IMR-90 (cell line): ENCODE results near the gene ELP6. TPM values are rescaled to one million over a fixed set of nuclear protein-coding genes. Genes with fewer than 3 reads are reported as not detected.

Source experiments
- ATAC-seq: fragments of 200-7000 bp; cut with Tn5 transposase; 2 replicates; pipeline ENCODE4 v1.9.1; 2020; ENCODE audit warnings: low read depth, mild to moderate bottlenecking, moderate library complexity
- BruUV-seq: library from RNA; stranded (reverse); fragments of 400-500 nt; replicated peaks from 2 replicates; lab custom pipeline; 2021; lab: Mats Ljungman, UMichigan
- CTCF ChIA-PET: fragments of 300-600 bp; formaldehyde crosslinking; extraction: SDS; loops from one replicate; lab custom pipeline; 2021; ENCODE audit warnings: antibody characterized with exemption; lab: Yijun Ruan, JAX
- POLR2A ChIA-PET: fragments of 300-600 bp; sonication (Branson Sonifier 250); formaldehyde crosslinking; loops from one replicate; lab custom pipeline; 2022; ENCODE audit warnings: antibody characterized with exemption; ENCODE audit not compliant: unreplicated experiment; lab: Charles Lee
- DNase-seq: peaks from one replicate; pipeline ENCODE4 v3.0.0; 2013
- H2AFZ ChIP-seq: replicated peaks from 2 replicates; pipeline ENCODE3; 2013; ENCODE audit warnings: low read length, mild to moderate bottlenecking; ENCODE audit not compliant: poor library complexity
- H2AK5ac ChIP-seq: 2 replicates; pipeline ENCODE4 v1.6.1; 2013; ENCODE audit warnings: low read depth, low read length, inconsistent platforms
- H2AK9ac ChIP-seq: replicated peaks from 2 replicates; pipeline ENCODE3; 2013; ENCODE audit warnings: mild to moderate bottlenecking, low read depth, low read length, moderate library complexity; ENCODE audit not compliant: poor library complexity
- H2BK120ac ChIP-seq: 2 replicates; pipeline ENCODE4 v1.6.1; 2013; ENCODE audit warnings: low read depth, low read length, inconsistent platforms
- H2BK15ac ChIP-seq: 3 replicates; pipeline ENCODE4 v1.6.1; 2013; ENCODE audit warnings: low read depth, low read length, inconsistent platforms
- H2BK20ac ChIP-seq: 2 replicates; pipeline ENCODE4 v1.6.1; 2013; ENCODE audit warnings: low read depth, mild to moderate bottlenecking, inconsistent platforms, low read length, moderate library complexity
- H2BK5ac ChIP-seq: 2 replicates; pipeline ENCODE4 v1.6.1; 2013; ENCODE audit warnings: mild to moderate bottlenecking, low read depth, low read length, inconsistent platforms; ENCODE audit not compliant: poor library complexity, severe bottlenecking
- H3K14ac ChIP-seq: replicated peaks from 2 replicates; pipeline ENCODE4 v1.6.1; 2013; ENCODE audit warnings: low read depth, low read length, inconsistent platforms
- H3K18ac ChIP-seq: 2 replicates; pipeline ENCODE4 v1.6.1; 2013; ENCODE audit warnings: low read depth, low read length, control low read depth
- H3K23ac ChIP-seq: 2 replicates; pipeline ENCODE4 v1.6.1; 2013; ENCODE audit warnings: low read depth, low read length, inconsistent platforms
- H3K27ac ChIP-seq: 2 replicates; pipeline ENCODE4 v1.5.1; 2013; ENCODE audit warnings: mild to moderate bottlenecking, control low read depth, low read length; ENCODE audit not compliant: insufficient read depth
- H3K27me3 ChIP-seq: 2 replicates; pipeline ENCODE4 v1.6.1; 2013; ENCODE audit warnings: low read length; ENCODE audit not compliant: control insufficient read depth, insufficient read depth
- H3K36me3 ChIP-seq: 2 replicates; pipeline ENCODE4 v1.6.1; 2013; ENCODE audit warnings: low read length, mixed read lengths; ENCODE audit not compliant: control insufficient read depth, insufficient read depth
- H3K4ac ChIP-seq: 2 replicates; pipeline ENCODE4 v1.6.1; 2013; ENCODE audit warnings: low read depth, low read length, inconsistent platforms
- H3K4me1 ChIP-seq: 2 replicates; pipeline ENCODE4 v1.6.1; 2013; ENCODE audit warnings: low read length, mixed read lengths; ENCODE audit not compliant: control insufficient read depth, insufficient read depth
- H3K4me2 ChIP-seq: 2 replicates; pipeline ENCODE4 v1.6.1; 2013; ENCODE audit warnings: low read depth, mild to moderate bottlenecking, control low read depth, low read length, moderate library complexity
- H3K4me3 ChIP-seq: 2 replicates; pipeline ENCODE4 v1.5.1; 2013; ENCODE audit warnings: low read depth, mild to moderate bottlenecking, control low read depth, low read length, moderate library complexity; ENCODE audit not compliant: insufficient read depth
- H3K56ac ChIP-seq: 2 replicates; pipeline ENCODE4 v1.6.1; 2013; ENCODE audit warnings: low read length, inconsistent platforms; ENCODE audit not compliant: insufficient read depth; ENCODE audit errors: extremely low read depth
- H3K79me1 ChIP-seq, 2 experiments: 2 replicates each; pipeline ENCODE4 v1.6.1; 2013; ENCODE audit warnings: low read length in 2 of 2, inconsistent platforms in 1 of 2, low read depth in 1 of 2
- H3K9ac ChIP-seq: 2 replicates; pipeline ENCODE4 v1.6.1; 2013; ENCODE audit warnings: low read depth, low read length, control low read depth
- H3K9me1 ChIP-seq: 2 replicates; pipeline ENCODE4 v1.6.1; 2013; ENCODE audit warnings: low read length, inconsistent platforms; ENCODE audit not compliant: insufficient read depth
- H3K9me3 ChIP-seq: 2 replicates; pipeline ENCODE4 v1.6.1; 2013; ENCODE audit warnings: low read length; ENCODE audit not compliant: control insufficient read depth, insufficient read depth
- H4K20me1 ChIP-seq: 2 replicates; pipeline ENCODE4 v1.6.1; 2013; ENCODE audit warnings: low read length, inconsistent platforms; ENCODE audit not compliant: insufficient read depth
- H4K5ac ChIP-seq: 2 replicates; pipeline ENCODE4 v1.6.1; 2013; ENCODE audit warnings: mild to moderate bottlenecking, low read depth, low read length, control low read depth
- H4K8ac ChIP-seq, 2 experiments: 2 replicates each; pipeline ENCODE4 v1.6.1; 2013; ENCODE audit warnings: low read depth in 2 of 2, low read length in 2 of 2, control low read depth in 1 of 2, inconsistent platforms in 1 of 2
- H4K91ac ChIP-seq: 2 replicates; pipeline ENCODE4 v1.6.1; 2013; ENCODE audit warnings: low read depth, low read length, inconsistent platforms; ENCODE audit not compliant: insufficient read depth
- BHLHE40 ChIP-seq: fragments of 150-350 bp; IDR thresholded peaks from 2 replicates; pipeline ENCODE4 v1.6.1; 2016; ENCODE audit warnings: mild to moderate bottlenecking, low read depth, low read length
- CEBPB ChIP-seq: IDR thresholded peaks from 2 replicates; pipeline ENCODE4 v1.6.1; 2012; ENCODE audit warnings: low read depth, low read length, improper control_type of control experiment
- CHD1 ChIP-seq: IDR thresholded peaks from 2 replicates; pipeline ENCODE4 v1.6.1; 2012; ENCODE audit warnings: low read depth, low read length, improper control_type of control experiment
- FOS ChIP-seq: fragments of 150-350 bp; IDR thresholded peaks from 2 replicates; pipeline ENCODE4 v1.6.1; 2016; ENCODE audit warnings: low read depth, low read length
- MAFK ChIP-seq: IDR thresholded peaks from 2 replicates; pipeline ENCODE4 v1.6.1; 2012; ENCODE audit warnings: low read depth, low read length, improper control_type of control experiment
- MAZ ChIP-seq: IDR thresholded peaks from 2 replicates; pipeline ENCODE4 v1.6.1; 2012; ENCODE audit warnings: low read depth, mild to moderate bottlenecking, low read length, improper control_type of control experiment, moderate library complexity, borderline replicate concordance
- MXI1 ChIP-seq: IDR thresholded peaks from 2 replicates; pipeline ENCODE4 v1.6.1; 2012; ENCODE audit warnings: low read depth, mild to moderate bottlenecking, low read length, moderate library complexity, borderline replicate concordance
- NFE2L2 ChIP-seq: fragments of 150-350 bp; IDR thresholded peaks from 2 replicates; pipeline ENCODE4 v1.6.1; 2016; ENCODE audit warnings: low read depth, mild to moderate bottlenecking, low read length
- POLR2A ChIP-seq: IDR thresholded peaks from 2 replicates; pipeline ENCODE4 v1.6.1; 2012; ENCODE audit warnings: mild to moderate bottlenecking, low read depth, low read length
- RAD21 ChIP-seq: IDR thresholded peaks from 2 replicates; pipeline ENCODE4 v1.6.1; 2012; ENCODE audit warnings: low read length, improper control_type of control experiment
- RCOR1 ChIP-seq: IDR thresholded peaks from 2 replicates; pipeline ENCODE4 v1.6.1; 2012; ENCODE audit warnings: mild to moderate bottlenecking, low read length, improper control_type of control experiment; ENCODE audit not compliant: insufficient replicate concordance
- RFX5 ChIP-seq: IDR thresholded peaks from 2 replicates; pipeline ENCODE4 v1.8.0; 2012; ENCODE audit warnings: low read depth, mild to moderate bottlenecking, low read length, moderate library complexity
- SMC3 ChIP-seq: fragments of 150-350 bp; IDR thresholded peaks from 2 replicates; pipeline ENCODE4 v1.6.1; 2016; ENCODE audit warnings: low read depth, mild to moderate bottlenecking, antibody characterized with exemption, low read length, moderate library complexity
- USF2 ChIP-seq: fragments of 150-350 bp; IDR thresholded peaks from 2 replicates; pipeline ENCODE4 v1.6.1; 2017; ENCODE audit warnings: mild to moderate bottlenecking, antibody characterized with exemption, low read length, low read depth
- WGBS, 2 experiments: methylation state at CpG; one replicate each; pipeline versions ENCODE4 v1.1.5 to v1.1.7; 2013; ENCODE audit warnings: missing lambda C conversion rate in 2 of 2; ENCODE audit not compliant: insufficient read length in 1 of 2; ENCODE audit errors: extremely low coverage in 2 of 2; 5-methylcytosine and 5-hydroxymethylcytosine counted together
- dilution Hi-C: fragments of 300-500 bp; cut with HindIII; formaldehyde crosslinking; loops from one replicate; pipeline ENCODE4 v1.14.3; 2018; ENCODE audit warnings: low sequenced_read_pairs; ENCODE audit not compliant: unreplicated experiment
- in situ Hi-C: fragments of 300-500 bp; cut with MboI; formaldehyde crosslinking; loops from 3 replicates; pipeline ENCODE4 v1.14.3; 2019; ENCODE audit warnings: low sequenced_read_pairs, inconsistent platforms, mixed read lengths
- intact Hi-C: fragments of 100-400 bp; cut with micrococcal nuclease; formaldehyde crosslinking; loops from 2 replicates; pipeline ENCODE4 v1.10.0; 2022
- polyA plus RNA-seq, 3 experiments: library from polyadenylated mRNA; depleted of rRNA; stranded (reverse); fragments of >200 nt; gene quantifications; 2 replicates each; pipeline ENCODE4 v1.2.3, GENCODE V29; 2012; ENCODE audit warnings: low replicate concordance in 1 of 3
- total RNA-seq: library from RNA; depleted of rRNA; stranded (reverse); fragments of >200 nt; gene quantifications from 2 replicates; pipeline ENCODE4 v1.2.3, GENCODE V29; 2012
- TF ChIP-seq, protein P1 (sequence below): conservative IDR thresholded peaks from 2 replicates; pipeline ENCODE4 v1.5.1; 2012; ENCODE audit warnings: mild to moderate bottlenecking, low read depth, low read length, improper control_type of control experiment
- TF ChIP-seq, protein P2 (sequence below): fragments of 150-350 bp; IDR thresholded peaks from 2 replicates; pipeline ENCODE4 v1.6.1; 2016; ENCODE audit warnings: low read depth, mild to moderate bottlenecking, low read length, moderate library complexity, borderline replicate concordance

Gene ELP6
- total and polyA plus RNA-seq, 2 of the 4 experiments (the other 2 are of a cell fraction): 31.4 to 44.9 TPM

DNA sequence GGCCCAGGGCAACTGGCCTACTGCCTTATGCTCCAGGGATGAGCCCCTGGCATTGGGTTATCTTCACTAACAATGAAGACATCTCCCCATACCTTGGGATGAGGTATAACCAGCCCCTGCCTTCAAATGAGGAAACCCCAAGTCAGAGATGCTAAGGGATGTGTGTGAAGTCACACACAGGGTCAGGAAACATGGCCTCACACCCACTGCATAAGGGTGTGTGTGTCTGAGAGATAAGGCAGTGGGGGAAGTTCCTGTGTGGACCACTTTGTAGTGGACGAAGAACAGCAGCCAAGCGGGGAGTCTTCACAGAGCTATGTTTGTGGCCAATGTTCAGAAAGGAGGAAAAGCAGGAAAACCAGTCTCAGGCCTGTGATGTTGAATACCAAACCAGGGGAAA, 10.5 kb downstream of the ELP6 start:
- no peak overlapping the region for H3K18ac ChIP-seq
- H3K9ac ChIP-seq: no peak overlapping the region
- no TSS peak for BruUV-seq
- intact Hi-C loops: no loop called here
- H4K8ac ChIP-seq: no peak overlapping the region
- H3K9me1 ChIP-seq: no peaks in the 10 kb centered on the region; the same call in 1 of the 2 replicates
- peaks cover 7 to 18% of the 10 kb centered on the region in 2 experiments for H3K79me1 ChIP-seq
- POLR2A ChIA-PET: no interaction called here
- no peaks in the 10 kb centered on the region for H3K27me3 ChIP-seq
- dilution Hi-C loops: no loop called here
- H3K4me1 ChIP-seq: no peaks in the 10 kb centered on the region
- no peak for TF ChIP-seq MAFK
- no peak for TF ChIP-seq MXI1
- no peak for TF ChIP-seq RCOR1
- no peak for TF ChIP-seq MAZ
- no peak for TF ChIP-seq CHD1
- TF ChIP-seq NFE2L2: no peak
- no peak for TF ChIP-seq POLR2A
- TF ChIP-seq SMC3: no peak
- TF ChIP-seq USF2: no peak
- no peak for TF ChIP-seq CEBPB
- no peak for TF ChIP-seq BHLHE40
- no peak for TF ChIP-seq RAD21
- TF ChIP-seq, protein P1, sequence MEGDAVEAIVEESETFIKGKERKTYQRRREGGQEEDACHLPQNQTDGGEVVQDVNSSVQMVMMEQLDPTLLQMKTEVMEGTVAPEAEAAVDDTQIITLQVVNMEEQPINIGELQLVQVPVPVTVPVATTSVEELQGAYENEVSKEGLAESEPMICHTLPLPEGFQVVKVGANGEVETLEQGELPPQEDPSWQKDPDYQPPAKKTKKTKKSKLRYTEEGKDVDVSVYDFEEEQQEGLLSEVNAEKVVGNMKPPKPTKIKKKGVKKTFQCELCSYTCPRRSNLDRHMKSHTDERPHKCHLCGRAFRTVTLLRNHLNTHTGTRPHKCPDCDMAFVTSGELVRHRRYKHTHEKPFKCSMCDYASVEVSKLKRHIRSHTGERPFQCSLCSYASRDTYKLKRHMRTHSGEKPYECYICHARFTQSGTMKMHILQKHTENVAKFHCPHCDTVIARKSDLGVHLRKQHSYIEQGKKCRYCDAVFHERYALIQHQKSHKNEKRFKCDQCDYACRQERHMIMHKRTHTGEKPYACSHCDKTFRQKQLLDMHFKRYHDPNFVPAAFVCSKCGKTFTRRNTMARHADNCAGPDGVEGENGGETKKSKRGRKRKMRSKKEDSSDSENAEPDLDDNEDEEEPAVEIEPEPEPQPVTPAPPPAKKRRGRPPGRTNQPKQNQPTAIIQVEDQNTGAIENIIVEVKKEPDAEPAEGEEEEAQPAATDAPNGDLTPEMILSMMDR: no peak
- TF ChIP-seq FOS: no peak
- no peak for TF ChIP-seq RFX5
- TF ChIP-seq, protein P2, sequence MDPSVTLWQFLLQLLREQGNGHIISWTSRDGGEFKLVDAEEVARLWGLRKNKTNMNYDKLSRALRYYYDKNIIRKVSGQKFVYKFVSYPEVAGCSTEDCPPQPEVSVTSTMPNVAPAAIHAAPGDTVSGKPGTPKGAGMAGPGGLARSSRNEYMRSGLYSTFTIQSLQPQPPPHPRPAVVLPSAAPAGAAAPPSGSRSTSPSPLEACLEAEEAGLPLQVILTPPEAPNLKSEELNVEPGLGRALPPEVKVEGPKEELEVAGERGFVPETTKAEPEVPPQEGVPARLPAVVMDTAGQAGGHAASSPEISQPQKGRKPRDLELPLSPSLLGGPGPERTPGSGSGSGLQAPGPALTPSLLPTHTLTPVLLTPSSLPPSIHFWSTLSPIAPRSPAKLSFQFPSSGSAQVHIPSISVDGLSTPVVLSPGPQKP: no peak
- in situ Hi-C loops: no loop called here
- no peak overlapping the region for H3K56ac ChIP-seq
- H4K5ac ChIP-seq: no peak overlapping the region
- H3K23ac ChIP-seq: no peak overlapping the region
- no peak overlapping the region for H3K14ac ChIP-seq
- H2AK5ac ChIP-seq: no peak overlapping the region
- WGBS, 2 experiments: no CpG with 5 or more reads among the region's 2 CpGs
- no peak overlapping the region for H3K4me2 ChIP-seq
- no peak overlapping the region for H2BK120ac ChIP-seq
- H2BK15ac ChIP-seq: no peak overlapping the region
- H4K91ac ChIP-seq: no peak overlapping the region
- ATAC-seq: no peak
- H2BK20ac ChIP-seq: no peak overlapping the region
- DNase-seq: no peak
- CTCF ChIA-PET: no interaction called here
- no peak overlapping the region for H3K27ac ChIP-seq
- no peaks in the 10 kb centered on the region for H3K9me3 ChIP-seq
- H2BK5ac ChIP-seq: no peak overlapping the region
- peaks cover 42% of the 10 kb centered on the region for H3K36me3 ChIP-seq
- H4K20me1 ChIP-seq: no peaks in the 10 kb centered on the region
- no peak overlapping the region for H3K4ac ChIP-seq
- H2AK9ac ChIP-seq: no peak overlapping the region
- no peak overlapping the region for H3K4me3 ChIP-seq
- H2AFZ ChIP-seq: no peak overlapping the region
